ENCODE measurements around the gene SHLD2. TPM values are rescaled to one million over a fixed set of nuclear protein-coding genes. Genes with fewer than 3 reads are reported as not detected.
"Not testable (repeated sequence)": the region's sequence is repeated elsewhere in the genome, so short reads cannot be mapped to it uniquely, and the experiment has no call there.

The SHLD2 gene
- polyA plus RNA-seq, 4 donors, result 19.6 to 34.4 (median 27.2) TPM

DNA sequence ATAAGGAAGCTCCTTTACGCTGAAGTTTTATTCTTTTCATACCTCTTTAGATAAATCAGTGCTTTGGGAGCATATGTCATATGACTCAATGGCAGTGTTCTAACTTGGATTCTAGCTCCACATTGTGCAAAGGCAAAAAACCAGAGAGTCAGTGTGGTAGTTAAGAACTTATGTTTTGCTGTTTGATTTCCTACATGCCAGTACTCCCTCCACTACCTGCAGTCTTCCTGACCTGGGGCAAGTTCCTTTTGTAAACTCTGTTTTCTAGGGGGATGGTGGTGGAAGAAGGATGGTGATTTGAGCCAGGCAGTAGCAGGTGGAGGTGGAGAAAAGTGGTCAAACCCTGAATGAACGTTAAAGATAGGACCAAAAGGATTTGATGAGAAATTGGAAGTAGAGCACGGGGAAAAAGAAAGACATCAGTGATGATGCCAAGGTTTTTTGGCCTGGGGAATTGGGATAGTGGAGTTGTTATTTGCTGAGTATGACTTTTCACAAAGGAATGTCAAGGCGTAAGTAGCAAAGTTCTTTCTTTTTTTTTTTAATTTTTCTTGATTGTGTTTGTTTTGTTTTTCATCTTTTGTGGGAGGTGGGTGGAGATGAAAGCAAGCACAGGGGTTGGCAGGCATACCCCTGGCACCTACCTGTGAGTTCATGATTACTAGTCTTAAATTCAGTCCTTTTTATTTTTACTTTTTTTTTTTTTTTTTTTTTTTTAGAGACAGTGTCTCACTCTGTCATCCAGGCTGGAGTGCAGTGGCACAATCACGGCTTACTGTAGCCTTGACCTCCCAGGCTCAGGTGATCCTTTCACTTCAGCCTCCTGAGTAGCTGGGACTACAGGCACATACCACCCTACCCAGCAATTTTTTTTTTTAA is 47.5 kb downstream of the SHLD2 start:
- H3K9me3 ChIP-seq (ENCODE audit: control insufficient read depth in 2 of 2, insufficient read depth in 1 of 2, low read depth in 1 of 2, low read length in 1 of 2); H3K27me3 ChIP-seq (ENCODE audit: control insufficient read depth in 3 of 3, insufficient read depth in 3 of 3, low read length in 3 of 3); H3K36me3 ChIP-seq (ENCODE audit: control insufficient read depth in 3 of 3, insufficient read depth in 2 of 3, low read depth in 1 of 3, low read length in 3 of 3); H3K4me1 ChIP-seq (ENCODE audit: control insufficient read depth in 3 of 3, insufficient read depth in 2 of 3, low read depth in 1 of 3, low read length in 2 of 3); DNase-seq; H3K4me3 ChIP-seq (ENCODE audit: low read depth in 1 of 3, low read length in 3 of 3); FAIRE-seq; H3K27ac ChIP-seq (ENCODE audit: low read depth in 1 of 3, low read length in 2 of 3): not testable (repeated sequence)
- WGBS, 3 donors, result 71 to 79% (median 75%) methylated on average over 4 to 5 of the region's 5 CpGs

DNA sequence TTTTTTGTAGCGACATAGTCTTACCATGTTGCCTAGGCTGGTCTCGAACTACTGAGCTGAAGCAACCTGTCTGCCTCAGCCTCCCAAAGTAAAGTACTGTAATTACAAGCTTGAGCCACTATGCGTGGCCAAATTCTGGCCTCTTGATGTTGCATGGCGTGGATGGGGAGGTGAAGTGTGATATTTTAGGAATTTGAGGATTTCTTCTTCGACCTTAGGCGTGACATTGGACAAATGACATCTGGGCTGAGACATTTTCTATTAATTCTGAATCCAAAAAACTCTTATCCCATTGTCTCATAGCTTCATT is 48.1 kb downstream of the SHLD2 start:
- 97 to 98% (median 98%) methylated on average over 6 of the region's 6 CpGs for WGBS, 3 donors
- DNase-seq; H3K4me1 ChIP-seq (ENCODE audit: control insufficient read depth in 3 of 3, insufficient read depth in 2 of 3, low read depth in 1 of 3, low read length in 2 of 3); FAIRE-seq; H3K36me3 ChIP-seq (ENCODE audit: control insufficient read depth in 3 of 3, insufficient read depth in 2 of 3, low read depth in 1 of 3, low read length in 3 of 3); H3K27me3 ChIP-seq (ENCODE audit: control insufficient read depth in 3 of 3, insufficient read depth in 3 of 3, low read length in 3 of 3); H3K4me3 ChIP-seq (ENCODE audit: low read depth in 1 of 3, low read length in 3 of 3); H3K27ac ChIP-seq (ENCODE audit: low read depth in 1 of 3, low read length in 2 of 3); H3K9me3 ChIP-seq (ENCODE audit: control insufficient read depth in 2 of 2, insufficient read depth in 1 of 2, low read depth in 1 of 2, low read length in 1 of 2): not testable (repeated sequence)

DNA sequence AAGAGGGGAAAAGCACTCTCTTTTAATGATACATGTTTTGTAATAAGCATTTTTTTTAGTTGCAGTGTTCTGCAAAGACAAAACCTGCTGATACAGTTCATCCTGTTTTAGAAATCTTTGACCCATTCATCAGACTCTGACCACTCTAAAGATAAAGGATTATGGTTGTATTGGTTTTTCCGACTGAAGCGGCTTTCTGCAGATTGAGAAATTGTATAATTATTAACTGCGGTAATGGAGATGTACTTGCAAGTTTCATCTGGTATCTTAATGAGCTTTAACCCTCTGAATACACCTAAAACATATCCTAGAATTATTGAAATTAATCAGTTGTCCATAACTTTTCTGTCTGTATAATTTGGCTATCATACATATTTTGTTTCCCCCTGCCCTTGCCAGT is 50.6 kb downstream of the SHLD2 start:
- not testable (repeated sequence) for H3K27me3 ChIP-seq (ENCODE audit: control insufficient read depth in 3 of 3, insufficient read depth in 3 of 3, low read length in 3 of 3); H3K4me3 ChIP-seq (ENCODE audit: low read depth in 1 of 3, low read length in 3 of 3); H3K4me1 ChIP-seq (ENCODE audit: control insufficient read depth in 3 of 3, insufficient read depth in 2 of 3, low read depth in 1 of 3, low read length in 2 of 3); H3K9me3 ChIP-seq (ENCODE audit: control insufficient read depth in 2 of 2, insufficient read depth in 1 of 2, low read depth in 1 of 2, low read length in 1 of 2); H3K27ac ChIP-seq (ENCODE audit: low read depth in 1 of 3, low read length in 2 of 3); H3K36me3 ChIP-seq (ENCODE audit: control insufficient read depth in 3 of 3, insufficient read depth in 2 of 3, low read depth in 1 of 3, low read length in 3 of 3)
- DNase-seq (peak; percentile 10 to 39), FAIRE-seq (peak; percentile 84)
- 19 to 76% (median 22%) methylated on average over 3 of the region's 3 CpGs for WGBS, 3 donors

DNA sequence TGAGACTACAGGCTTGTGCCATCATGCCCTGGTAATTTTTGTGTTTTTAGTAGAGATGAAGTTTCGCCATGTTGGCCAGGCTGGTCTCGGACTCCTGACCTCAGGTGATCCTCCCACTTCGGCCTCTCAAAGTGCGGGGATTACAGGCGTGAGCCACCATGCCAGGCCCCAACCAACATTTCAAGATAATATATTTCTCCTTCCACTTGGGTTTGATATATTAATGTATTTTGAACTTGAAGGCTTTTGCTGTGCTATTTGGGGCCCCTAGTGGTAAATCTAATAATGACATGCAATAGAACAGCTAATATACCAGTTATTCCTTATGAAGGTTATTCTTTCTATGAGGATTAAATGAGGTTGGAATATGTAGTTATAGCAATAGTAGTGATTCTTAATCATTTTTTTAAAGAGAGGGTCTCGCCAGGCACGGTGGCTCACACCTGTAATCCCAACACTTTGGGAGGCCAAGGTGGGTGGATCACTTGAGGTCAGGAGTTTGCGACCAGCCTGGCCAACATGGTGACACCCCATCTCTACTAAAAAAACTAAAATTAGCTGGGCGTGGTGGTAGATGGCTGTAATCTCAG is 54.1 kb downstream of the SHLD2 start:
- not testable (repeated sequence) for DNase-seq; H3K4me1 ChIP-seq (ENCODE audit: control insufficient read depth in 3 of 3, insufficient read depth in 2 of 3, low read depth in 1 of 3, low read length in 2 of 3); H3K4me3 ChIP-seq (ENCODE audit: low read depth in 1 of 3, low read length in 3 of 3); H3K27ac ChIP-seq (ENCODE audit: low read depth in 1 of 3, low read length in 2 of 3); H3K27me3 ChIP-seq (ENCODE audit: control insufficient read depth in 3 of 3, insufficient read depth in 3 of 3, low read length in 3 of 3); H3K36me3 ChIP-seq (ENCODE audit: control insufficient read depth in 3 of 3, insufficient read depth in 2 of 3, low read depth in 1 of 3, low read length in 3 of 3); H3K9me3 ChIP-seq (ENCODE audit: control insufficient read depth in 2 of 2, insufficient read depth in 1 of 2, low read depth in 1 of 2, low read length in 1 of 2); FAIRE-seq
- WGBS, 3 donors, result 73 to 84% (median 83%) methylated on average over 4 to 7 of the region's 9 CpGs

DNA sequence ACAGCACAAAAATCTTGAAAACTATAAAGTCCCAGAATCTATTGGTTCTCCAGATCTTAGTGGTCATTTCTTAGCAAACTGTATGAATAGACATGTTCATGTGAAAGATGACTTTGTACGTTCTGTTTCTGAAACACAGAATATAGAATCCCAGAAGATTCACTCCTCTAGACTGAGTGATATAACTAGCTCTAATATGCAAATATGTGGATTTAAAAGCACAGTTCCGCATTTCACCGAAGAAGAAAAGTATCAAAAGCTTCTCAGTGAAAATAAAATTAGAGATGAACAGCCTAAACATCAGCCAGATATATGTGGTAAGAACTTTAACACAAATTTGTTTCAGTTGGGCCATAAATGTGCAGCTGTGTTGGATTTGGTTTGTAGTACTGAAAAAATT is 56.5 kb downstream of the SHLD2 start:
- H3K27me3 ChIP-seq (ENCODE audit: control insufficient read depth in 3 of 3, insufficient read depth in 3 of 3, low read length in 3 of 3); DNase-seq; H3K27ac ChIP-seq (ENCODE audit: low read depth in 1 of 3, low read length in 2 of 3); FAIRE-seq; H3K4me3 ChIP-seq (ENCODE audit: low read depth in 1 of 3, low read length in 3 of 3); H3K4me1 ChIP-seq (ENCODE audit: control insufficient read depth in 3 of 3, insufficient read depth in 2 of 3, low read depth in 1 of 3, low read length in 2 of 3); H3K36me3 ChIP-seq (ENCODE audit: control insufficient read depth in 3 of 3, insufficient read depth in 2 of 3, low read depth in 1 of 3, low read length in 3 of 3); H3K9me3 ChIP-seq (ENCODE audit: control insufficient read depth in 2 of 2, insufficient read depth in 1 of 2, low read depth in 1 of 2, low read length in 1 of 2): not testable (repeated sequence)
- 90 to 95% (median 92%) methylated on average over 3 of the region's 3 CpGs for WGBS, 3 donors

DNA sequence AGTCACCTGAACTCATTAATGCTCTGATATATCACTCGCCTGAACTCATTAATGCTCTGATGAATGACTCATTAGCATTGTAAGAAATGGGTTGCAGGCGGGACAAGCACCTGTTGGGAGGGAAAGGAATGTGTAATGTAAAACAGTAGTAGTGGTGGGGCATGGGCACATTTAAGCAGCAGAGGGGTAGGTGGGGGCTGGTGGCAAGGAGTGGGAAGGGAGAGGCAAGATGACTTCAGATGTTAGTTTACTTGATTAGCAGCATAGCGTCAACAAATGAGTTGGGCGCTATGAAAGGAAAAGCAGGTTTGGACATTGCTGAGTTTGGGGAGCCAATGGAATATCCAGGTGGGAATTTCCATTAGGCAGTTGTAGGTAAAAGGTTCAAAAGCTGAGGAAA is 61.8 kb downstream of the SHLD2 start:
- H3K9me3 ChIP-seq (ENCODE audit: control insufficient read depth in 2 of 2, insufficient read depth in 1 of 2, low read depth in 1 of 2, low read length in 1 of 2); DNase-seq; H3K4me1 ChIP-seq (ENCODE audit: control insufficient read depth in 3 of 3, insufficient read depth in 2 of 3, low read depth in 1 of 3, low read length in 2 of 3); H3K36me3 ChIP-seq (ENCODE audit: control insufficient read depth in 3 of 3, insufficient read depth in 2 of 3, low read depth in 1 of 3, low read length in 3 of 3); FAIRE-seq; H3K27me3 ChIP-seq (ENCODE audit: control insufficient read depth in 3 of 3, insufficient read depth in 3 of 3, low read length in 3 of 3); H3K27ac ChIP-seq (ENCODE audit: low read depth in 1 of 3, low read length in 2 of 3); H3K4me3 ChIP-seq (ENCODE audit: low read depth in 1 of 3, low read length in 3 of 3): not testable (repeated sequence)
- 94 to 96% (median 94%) methylated on average over 4 of the region's 4 CpGs for WGBS, 3 donors

DNA sequence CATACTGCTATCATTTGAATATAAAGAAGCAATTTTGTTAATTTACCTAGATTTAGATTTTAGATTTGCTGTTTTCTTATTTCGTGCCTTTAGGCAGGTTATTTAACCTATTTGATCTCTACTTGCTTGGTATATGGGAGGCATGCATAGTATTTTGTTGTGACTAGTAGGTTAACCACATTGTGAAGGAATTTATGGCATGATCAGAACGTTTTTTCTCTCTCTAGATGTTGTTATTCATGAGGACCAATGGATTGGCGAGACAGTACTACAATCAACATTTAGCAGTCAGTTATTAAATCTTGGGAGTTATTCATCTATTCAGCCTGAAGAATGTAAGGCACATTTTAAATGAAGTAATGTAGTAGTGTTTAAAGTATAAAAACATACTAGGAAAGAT is 62.8 kb downstream of the SHLD2 start:
- H3K4me3 ChIP-seq (ENCODE audit: low read depth in 1 of 3, low read length in 3 of 3); H3K36me3 ChIP-seq (ENCODE audit: control insufficient read depth in 3 of 3, insufficient read depth in 2 of 3, low read depth in 1 of 3, low read length in 3 of 3); FAIRE-seq; H3K4me1 ChIP-seq (ENCODE audit: control insufficient read depth in 3 of 3, insufficient read depth in 2 of 3, low read depth in 1 of 3, low read length in 2 of 3); H3K27ac ChIP-seq (ENCODE audit: low read depth in 1 of 3, low read length in 2 of 3); H3K27me3 ChIP-seq (ENCODE audit: control insufficient read depth in 3 of 3, insufficient read depth in 3 of 3, low read length in 3 of 3); H3K9me3 ChIP-seq (ENCODE audit: control insufficient read depth in 2 of 2, insufficient read depth in 1 of 2, low read depth in 1 of 2, low read length in 1 of 2); DNase-seq: not testable (repeated sequence)
- WGBS, 3 donors, result 82 to 83% (median 82%) methylated on average over 3 of the region's 3 CpGs

DNA sequence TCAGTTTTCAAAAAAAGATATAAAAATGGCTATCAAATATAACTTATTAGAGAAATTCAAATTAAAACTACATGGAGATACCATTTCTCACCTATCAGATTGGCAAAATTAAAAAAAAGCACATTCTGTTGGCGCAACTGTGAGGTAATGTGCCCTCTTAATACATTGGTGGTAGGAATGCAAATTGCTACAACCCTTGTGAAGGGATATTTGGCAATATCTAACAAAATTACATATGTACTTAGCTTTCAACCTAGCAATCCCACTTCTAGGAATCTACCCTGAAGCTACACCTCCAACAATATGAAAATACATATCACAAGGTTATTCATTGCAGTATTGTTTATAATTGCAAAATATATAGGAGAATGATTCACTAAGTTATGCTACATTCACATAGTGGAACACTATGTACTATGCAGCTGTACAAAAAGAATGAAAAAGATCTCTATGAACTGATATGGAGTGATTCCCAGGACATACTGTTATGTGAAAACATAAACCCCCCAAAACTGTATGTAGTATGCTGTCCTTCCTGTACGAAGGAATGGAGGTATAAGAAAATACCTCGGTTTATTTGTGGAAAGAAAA is 67.8 kb downstream of the SHLD2 start:
- not testable (repeated sequence) for DNase-seq; H3K4me1 ChIP-seq (ENCODE audit: control insufficient read depth in 3 of 3, insufficient read depth in 2 of 3, low read depth in 1 of 3, low read length in 2 of 3); FAIRE-seq; H3K36me3 ChIP-seq (ENCODE audit: control insufficient read depth in 3 of 3, insufficient read depth in 2 of 3, low read depth in 1 of 3, low read length in 3 of 3); H3K27ac ChIP-seq (ENCODE audit: low read depth in 1 of 3, low read length in 2 of 3); H3K27me3 ChIP-seq (ENCODE audit: control insufficient read depth in 3 of 3, insufficient read depth in 3 of 3, low read length in 3 of 3); H3K9me3 ChIP-seq (ENCODE audit: control insufficient read depth in 2 of 2, insufficient read depth in 1 of 2, low read depth in 1 of 2, low read length in 1 of 2); H3K4me3 ChIP-seq (ENCODE audit: low read depth in 1 of 3, low read length in 3 of 3)
- 93 to 99% (median 94%) methylated on average over 3 of the region's 3 CpGs for WGBS, 3 donors
